Breast epithelium (tissue), 3 donors: ENCODE data around the gene CLEC11A.

ENCODE experiments used
- CTCF ChIP-seq, 3 donors: fragments of 450-650 bp; IDR thresholded peaks; one replicate each; pipeline ENCODE4 v1.5.1; 2016 to 2017; ENCODE audit warnings: antibody characterized with exemption in 3 of 3, mild to moderate bottlenecking in 3 of 3, moderate library complexity in 3 of 3
- POLR2AphosphoS5 ChIP-seq, 3 donors: sonication (generic); formaldehyde crosslinking; IDR thresholded peaks; one replicate each; pipeline ENCODE4 v1.6.1; 2017; ENCODE audit warnings: antibody characterized with exemption in 3 of 3

GRCh38 chr19:50770888-50771287 is 47.7 kb downstream of the CLEC11A start:
- TF ChIP-seq CTCF (IDR thresholded peaks at IDR 0.05) (no peak), POLR2AphosphoS5 (IDR thresholded peaks at IDR 0.05) (no peak)
